Vagina (tissue), 2 donors: Measurements from ENCODE around the gene RPS14. TPM values are rescaled to one million over a fixed set of nuclear protein-coding genes. Genes with fewer than 3 reads are reported as not detected.
A peak's percentile ranks its signal among the peaks of the same experiment; 100 is the strongest.

Experiments used
- DNase-seq, 2 donors: peaks; one replicate each; pipeline ENCODE4 v3.0.0-alpha.2; 2017; ENCODE audit errors: extremely low spot score in 2 of 2
- H3K27ac ChIP-seq: fragments of 200-600 bp; sonication (generic); one replicate; pipeline ENCODE4 v1.5.1; 2019
- H3K27me3 ChIP-seq: fragments of 200-600 bp; sonication (generic); one replicate; pipeline ENCODE4 v1.5.1; 2019
- H3K36me3 ChIP-seq, 2 donors: fragments of 200-600 bp; sonication (generic); one replicate each; pipeline ENCODE4 v1.5.1; 2017 to 2019
- H3K4me1 ChIP-seq: fragments of 200-600 bp; sonication (generic); one replicate; pipeline ENCODE4 v1.5.1; 2019
- H3K4me3 ChIP-seq, 2 donors: fragments of 200-600 bp; sonication (generic); 1 replicate in 1 of 2; 2 replicates in 1 of 2; pipeline ENCODE4 v1.5.1; 2016 to 2019
- H3K9me3 ChIP-seq: fragments of 200-600 bp; sonication (generic); one replicate; pipeline ENCODE4 v1.5.1; 2019
- POLR2A ChIP-seq, 2 donors: fragments of 450-650 bp; IDR thresholded peaks; one replicate each; pipeline ENCODE4 v1.6.1; 2017; ENCODE audit warnings: antibody characterized with exemption in 2 of 2, mild to moderate bottlenecking in 2 of 2, moderate library complexity in 2 of 2
- POLR2AphosphoS5 ChIP-seq, 2 donors: sonication (generic); formaldehyde crosslinking; IDR thresholded peaks; one replicate each; pipeline ENCODE4 v1.9.0; 2017; ENCODE audit warnings: antibody characterized with exemption in 2 of 2, mild to moderate bottlenecking in 2 of 2, low read depth in 1 of 2; ENCODE audit not compliant: insufficient read depth in 1 of 2
- intact Hi-C: fragments of 100-400 bp; cut with DNase I; formaldehyde crosslinking; loops from one replicate; pipeline ENCODE4 v1.15.1; 2023
- total RNA-seq: library from RNA; depleted of rRNA; stranded (reverse); fragments of >200 nt; gene quantifications from one replicate; pipeline ENCODE4 v1.2.3, GENCODE V29; 2016
- TF ChIP-seq, protein P1 (sequence below), 3 experiments: fragments of 450-650 bp in 2 of 3; fragments of 200-600 bp in 1 of 3; sonication (generic) in 1 of 3; IDR thresholded peaks; one replicate each; pipeline ENCODE4 v1.5.1; 2017 to 2019; ENCODE audit warnings: antibody characterized with exemption in 3 of 3, mild to moderate bottlenecking in 2 of 3, moderate library complexity in 2 of 3

Gene RPS14
- total RNA-seq, 1 donor from 2014 or later: 3,194 TPM

DNA sequence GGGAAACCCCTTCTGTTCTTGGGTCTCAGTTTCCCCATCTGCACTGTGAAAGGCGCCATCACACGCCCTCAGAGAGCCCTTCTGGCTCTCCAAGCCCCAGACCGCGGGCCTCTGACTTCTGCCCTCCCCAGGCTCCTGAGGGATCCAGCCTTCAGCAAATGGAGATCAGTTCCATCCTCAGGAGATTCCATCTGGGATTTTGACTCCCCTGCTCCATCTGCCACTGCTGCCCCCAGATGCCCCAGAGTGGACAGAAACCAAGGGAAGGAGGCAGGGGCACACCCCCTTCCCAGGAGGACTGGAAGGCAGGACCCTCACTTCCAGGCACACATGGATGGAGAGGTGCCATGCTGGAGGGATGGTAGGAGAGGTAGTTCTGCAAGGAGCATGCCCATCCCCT is 18.7 kb upstream of the RPS14 start:
- intact Hi-C loops: no loop called here
- Histone ChIP-seq H3K4me1 (peaks cover 6% of the 10 kb centered on the region), H3K27ac (no peak overlapping the region), H3K27me3 (no peaks in the 10 kb centered on the region), H3K36me3 (no peaks in the 10 kb centered on the region), H3K4me3 (no peak overlapping the region), H3K9me3 (no peaks in the 10 kb centered on the region)
- TF ChIP-seq, protein P1, sequence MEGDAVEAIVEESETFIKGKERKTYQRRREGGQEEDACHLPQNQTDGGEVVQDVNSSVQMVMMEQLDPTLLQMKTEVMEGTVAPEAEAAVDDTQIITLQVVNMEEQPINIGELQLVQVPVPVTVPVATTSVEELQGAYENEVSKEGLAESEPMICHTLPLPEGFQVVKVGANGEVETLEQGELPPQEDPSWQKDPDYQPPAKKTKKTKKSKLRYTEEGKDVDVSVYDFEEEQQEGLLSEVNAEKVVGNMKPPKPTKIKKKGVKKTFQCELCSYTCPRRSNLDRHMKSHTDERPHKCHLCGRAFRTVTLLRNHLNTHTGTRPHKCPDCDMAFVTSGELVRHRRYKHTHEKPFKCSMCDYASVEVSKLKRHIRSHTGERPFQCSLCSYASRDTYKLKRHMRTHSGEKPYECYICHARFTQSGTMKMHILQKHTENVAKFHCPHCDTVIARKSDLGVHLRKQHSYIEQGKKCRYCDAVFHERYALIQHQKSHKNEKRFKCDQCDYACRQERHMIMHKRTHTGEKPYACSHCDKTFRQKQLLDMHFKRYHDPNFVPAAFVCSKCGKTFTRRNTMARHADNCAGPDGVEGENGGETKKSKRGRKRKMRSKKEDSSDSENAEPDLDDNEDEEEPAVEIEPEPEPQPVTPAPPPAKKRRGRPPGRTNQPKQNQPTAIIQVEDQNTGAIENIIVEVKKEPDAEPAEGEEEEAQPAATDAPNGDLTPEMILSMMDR (IDR thresholded peaks at IDR 0.05): no peak
- TF ChIP-seq POLR2A (IDR thresholded peaks at IDR 0.05): no peak
- no peak for TF ChIP-seq POLR2AphosphoS5 (IDR thresholded peaks at IDR 0.05; ENCODE audit: insufficient read depth in 1 of 2, low read depth in 1 of 2)
- DNase-seq: no peak

DNA sequence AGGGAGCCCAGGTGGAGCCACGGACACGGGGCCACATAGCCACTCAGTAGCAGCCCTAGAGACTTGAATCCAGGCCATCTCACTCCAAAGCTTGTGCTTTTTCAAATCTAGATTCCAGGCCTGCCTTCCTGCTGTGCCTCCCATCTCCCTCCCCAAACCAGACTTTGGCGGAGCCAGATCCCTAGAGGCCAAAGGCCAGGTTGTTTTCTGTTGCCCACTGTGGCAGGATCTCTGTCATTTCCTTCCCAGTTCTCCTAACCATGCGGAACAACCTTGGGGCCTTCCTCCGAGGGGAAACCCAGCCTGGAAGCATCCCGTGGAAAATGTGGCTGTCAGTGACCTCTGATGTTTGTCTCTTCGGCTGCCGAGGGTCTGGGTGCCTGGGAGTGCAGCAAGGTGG is 16.4 kb upstream of the RPS14 start:
- intact Hi-C loops: no loop called here
- Histone ChIP-seq H3K36me3 (no peaks in the 10 kb centered on the region), H3K4me3 (no peak overlapping the region), H3K27ac (no peak overlapping the region), H3K4me1 (no peaks in the 10 kb centered on the region), H3K27me3 (no peaks in the 10 kb centered on the region), H3K9me3 (no peaks in the 10 kb centered on the region)
- DNase-seq: no peak
- TF ChIP-seq POLR2A (IDR thresholded peaks at IDR 0.05): no peak
- peak; percentile 28 to 56 for TF ChIP-seq POLR2AphosphoS5 (IDR thresholded peaks at IDR 0.05; ENCODE audit: insufficient read depth in 1 of 2, low read depth in 1 of 2)

DNA sequence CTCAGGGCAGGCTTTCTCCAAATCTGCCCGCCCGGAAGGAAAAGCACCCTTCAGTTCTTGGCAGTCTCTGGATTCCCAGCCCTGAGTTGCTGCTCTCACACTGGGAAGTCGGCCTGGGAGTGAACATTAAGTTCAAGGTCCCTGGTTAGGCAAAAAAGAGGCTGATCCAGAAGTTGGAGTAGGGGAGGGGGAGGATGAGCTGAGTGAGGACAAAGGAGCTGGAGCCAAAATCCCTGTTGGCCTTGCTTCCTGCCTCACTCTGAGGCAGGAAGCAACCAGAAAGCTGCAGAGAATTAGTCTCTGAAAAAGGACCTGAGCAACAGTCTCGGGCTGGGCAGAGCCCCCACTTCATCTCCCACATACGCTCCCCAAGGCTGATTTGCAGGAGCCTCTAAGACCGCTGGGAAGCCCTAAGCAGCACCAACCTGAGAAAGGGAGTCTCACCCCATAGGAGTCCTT is 15.0 kb upstream of the RPS14 start:
- H3K36me3 ChIP-seq: no peaks in the 10 kb centered on the region
- H3K4me3 ChIP-seq: no peak overlapping the region
- intact Hi-C loops: no loop called here
- DNase-seq: no peak
- TF ChIP-seq, protein P1 (IDR thresholded peaks at IDR 0.05): no peak
- TF ChIP-seq POLR2AphosphoS5 (IDR thresholded peaks at IDR 0.05; ENCODE audit: insufficient read depth in 1 of 2, low read depth in 1 of 2) (no peak), POLR2A (IDR thresholded peaks at IDR 0.05) (no peak)
- no peaks in the 10 kb centered on the region for H3K9me3 ChIP-seq
- H3K4me1 ChIP-seq: no peaks in the 10 kb centered on the region
- no peaks in the 10 kb centered on the region for H3K27me3 ChIP-seq
- peak overlapping the region; percentile 56 for H3K27ac ChIP-seq

DNA sequence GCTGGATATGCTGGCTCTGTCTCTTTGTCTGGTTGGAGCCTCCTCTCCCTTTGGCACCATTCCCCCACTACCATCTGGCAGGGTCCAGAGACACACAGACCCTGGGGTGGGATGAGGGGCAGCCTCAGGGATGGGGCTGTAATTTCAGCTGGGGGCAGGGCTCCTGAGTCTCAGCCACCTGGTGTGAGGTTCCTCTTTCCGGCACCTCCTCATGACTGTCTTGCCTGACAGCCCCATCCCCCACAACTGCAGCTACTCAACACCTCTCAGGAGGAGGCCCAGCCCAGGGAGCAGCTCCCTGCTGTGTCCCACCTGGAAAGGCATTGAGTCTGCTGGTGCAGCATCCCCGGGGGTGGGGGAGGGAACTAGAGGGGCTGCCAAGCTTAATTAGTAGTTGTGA is 11.7 kb upstream of the RPS14 start:
- TF ChIP-seq POLR2AphosphoS5 (IDR thresholded peaks at IDR 0.05; ENCODE audit: insufficient read depth in 1 of 2, low read depth in 1 of 2) (no peak), POLR2A (IDR thresholded peaks at IDR 0.05) (no peak)
- TF ChIP-seq, protein P1 (IDR thresholded peaks at IDR 0.05): no peak
- Histone ChIP-seq H3K9me3 (no peaks in the 10 kb centered on the region), H3K27me3 (no peaks in the 10 kb centered on the region), H3K4me3 (no peak overlapping the region), H3K4me1 (peaks cover 10% of the 10 kb centered on the region), H3K27ac (no peak overlapping the region), H3K36me3 (no peaks in the 10 kb centered on the region)
- intact Hi-C loops: no loop called here
- DNase-seq: no peak

DNA sequence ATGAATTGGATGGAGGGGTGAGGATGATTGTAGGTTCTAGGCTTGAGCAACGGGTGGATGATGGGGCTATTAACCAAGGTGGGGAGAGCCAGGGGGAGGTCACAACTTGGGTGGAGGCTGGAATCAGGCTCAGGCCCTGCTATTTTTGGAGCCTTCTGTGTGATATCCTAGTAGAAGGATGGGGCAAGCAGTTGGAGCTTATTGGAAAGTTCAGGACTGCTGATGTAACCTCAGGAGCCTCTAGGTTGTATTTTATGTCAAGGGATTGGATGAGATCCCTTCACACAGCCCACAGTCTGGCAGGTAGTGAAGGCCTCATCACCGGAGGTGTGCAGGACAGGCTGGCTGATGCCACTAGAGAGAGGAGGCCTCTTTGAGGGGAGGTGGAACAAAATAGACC is 11.2 kb upstream of the RPS14 start:
- intact Hi-C loops: no loop called here

DNA sequence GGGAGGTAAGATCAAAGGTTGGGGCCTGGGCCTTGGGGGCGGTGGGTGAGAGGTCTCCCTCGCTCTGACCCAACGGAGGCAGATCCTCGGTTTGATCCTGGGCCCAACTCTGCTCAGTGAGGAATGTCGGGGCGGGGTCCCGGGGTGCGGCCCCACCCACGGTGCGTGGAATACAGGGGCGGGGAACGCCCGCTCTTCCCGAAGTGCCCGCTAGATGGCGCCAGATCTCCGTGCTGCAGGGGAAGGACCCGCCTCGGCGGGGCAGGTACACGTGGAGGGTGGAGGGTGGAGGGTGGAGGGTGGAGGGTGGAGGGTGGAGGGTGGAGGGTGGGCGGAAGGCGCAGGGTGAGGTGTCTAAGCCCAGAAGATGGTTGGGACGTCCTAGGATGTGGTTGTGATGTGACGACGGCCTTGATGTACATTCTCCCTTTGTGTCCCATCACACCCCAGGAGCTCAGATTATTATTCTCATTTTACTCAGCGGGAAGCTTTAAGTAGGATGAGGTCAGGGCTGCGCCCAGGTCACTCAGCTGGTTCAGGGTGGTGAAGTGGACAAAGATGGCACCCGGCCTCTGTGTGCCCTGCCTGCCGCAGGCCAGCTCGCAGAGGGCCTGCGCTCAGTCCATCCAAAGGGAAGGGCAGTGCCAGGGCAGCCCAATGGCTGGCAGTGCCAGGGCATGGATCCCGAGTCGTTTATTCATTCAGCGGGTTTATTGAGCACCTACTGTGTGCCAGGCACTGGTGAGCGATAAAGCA is 9.4 kb upstream of the RPS14 start:
- Histone ChIP-seq H3K4me1 (peaks cover 10% of the 10 kb centered on the region), H3K4me3 (peak overlapping the region in 1 of 2 donors; percentile 33), H3K27ac (peak overlapping the region; percentile 2), H3K9me3 (no peaks in the 10 kb centered on the region), H3K27me3 (no peaks in the 10 kb centered on the region), H3K36me3 (no peaks in the 10 kb centered on the region)
- no peak for DNase-seq
- no peak for TF ChIP-seq POLR2A (IDR thresholded peaks at IDR 0.05)
- TF ChIP-seq, protein P1 (IDR thresholded peaks at IDR 0.05): peak; percentile 76 to 93 (median 84)
- no peak for TF ChIP-seq POLR2AphosphoS5 (IDR thresholded peaks at IDR 0.05; ENCODE audit: insufficient read depth in 1 of 2, low read depth in 1 of 2)
- intact Hi-C loops: loop anchor here (5.0 kb wide), 1 partner anchor 63 kb away; no protein-coding TSS in a partner anchor

More for the DNA sequence above, 11.2 kb upstream of the RPS14 start:
- no peak for DNase-seq
- Histone ChIP-seq H3K4me3 (no peak overlapping the region), H3K4me1 (peaks cover 10% of the 10 kb centered on the region), H3K27ac (no peak overlapping the region), H3K27me3 (no peaks in the 10 kb centered on the region), H3K9me3 (no peaks in the 10 kb centered on the region), H3K36me3 (no peaks in the 10 kb centered on the region)
- no peak for TF ChIP-seq POLR2AphosphoS5 (IDR thresholded peaks at IDR 0.05; ENCODE audit: insufficient read depth in 1 of 2, low read depth in 1 of 2)
- TF ChIP-seq POLR2A (IDR thresholded peaks at IDR 0.05): no peak
